Measurements from ENCODE around the gene TMEM88. TPM values are rescaled to one million over a fixed set of nuclear protein-coding genes. Genes with fewer than 3 reads are reported as not detected.

Gene TMEM88
- total and polyA plus RNA-seq, 2 of the 4 experiments (the other 2 are of a cell fraction), result 2.1 TPM; not detected in 1

DNA sequence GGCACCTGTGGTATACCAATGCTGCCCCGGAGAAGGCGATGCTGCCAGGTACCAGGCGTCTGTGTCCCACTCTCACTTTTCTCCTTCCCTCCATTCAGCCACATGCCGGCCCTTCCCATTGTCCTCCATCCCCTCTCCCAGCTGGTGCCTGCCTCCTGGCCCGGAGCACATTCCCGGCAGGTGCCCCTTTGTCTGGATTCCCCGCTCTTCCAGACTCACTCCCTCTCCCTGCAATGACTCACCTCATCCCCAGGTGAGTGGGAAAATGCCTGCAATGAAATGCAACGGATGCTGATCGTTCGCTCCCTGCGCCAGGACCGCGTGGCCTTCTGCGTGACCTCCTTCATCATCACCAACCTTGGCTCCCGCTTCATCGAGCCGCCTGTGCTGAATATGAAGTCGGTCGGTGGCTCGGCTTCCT, 31.3 kb upstream of the TMEM88 start:
- H3K4me1 ChIP-seq (ENCODE audit: control insufficient read depth, insufficient read depth, low read length), result no peaks in the 10 kb centered on the region; the same call in 1 of the 2 replicates
- H3K9me1 ChIP-seq (ENCODE audit: insufficient read depth, low read length), result no peaks in the 10 kb centered on the region
- no TSS peak for BruUV-seq (replicated peaks)
- H2AK5ac ChIP-seq (ENCODE audit: low read depth, low read length), result no peak overlapping the region; the same call in 1 of the 2 replicates
- H3K56ac ChIP-seq (ENCODE audit: extremely low read depth, insufficient read depth, low read length), result no peak overlapping the region
- H3K9ac ChIP-seq (ENCODE audit: low read depth, low read length), result no peak overlapping the region
- H3K27ac ChIP-seq (ENCODE audit: insufficient read depth, low read length), result no peak overlapping the region
- H4K8ac ChIP-seq (ENCODE audit: low read depth in 2 of 2, low read length in 2 of 2), result no peak overlapping the region
- WGBS, 2 experiments (ENCODE audit: extremely low coverage in 2 of 2, insufficient read length in 1 of 2), result 86% methylated on average over 15 of the region's 20 CpGs; no CpG with 5 or more reads in 1 of the 2 experiments
- H3K23ac ChIP-seq (ENCODE audit: low read depth, low read length), result no peak overlapping the region
- DNase-seq (no peak), ATAC-seq (ENCODE audit: low read depth) (no peak)
- intact Hi-C loops (cut with micrococcal nuclease) (loop anchor here (5.0 kb wide), 2 partner anchors 74 to 169 kb away; no protein-coding TSS in a partner anchor), in situ Hi-C loops (cut with MboI; ENCODE audit: low sequenced_read_pairs) (loop anchor here (5.0 kb wide), 1 partner anchor 81 kb away; no protein-coding TSS in a partner anchor), dilution Hi-C loops (cut with HindIII; ENCODE audit: low sequenced_read_pairs, unreplicated experiment) (no loop called here)
- no peak overlapping the region for H4K91ac ChIP-seq (ENCODE audit: insufficient read depth, low read depth, low read length)
- ChIA-PET CTCF (interaction anchor here (0.7 kb wide), 1 partner anchor 13 kb away, joined by 4 read pairs; no protein-coding TSS in a partner anchor), POLR2A (ENCODE audit: unreplicated experiment) (no interaction called here)
- H2BK20ac ChIP-seq (ENCODE audit: low read depth, low read length), result no peak overlapping the region
- H3K27me3 ChIP-seq (ENCODE audit: control insufficient read depth, insufficient read depth, low read length), result peaks cover 26% of the 10 kb centered on the region
- no peaks in the 10 kb centered on the region for H3K9me3 ChIP-seq (ENCODE audit: control insufficient read depth, insufficient read depth, low read length)
- H3K14ac ChIP-seq (replicated peaks; ENCODE audit: low read depth, low read length), result no peak overlapping the region
- H3K36me3 ChIP-seq (ENCODE audit: control insufficient read depth, insufficient read depth, low read length), result no peaks in the 10 kb centered on the region
- H2BK15ac ChIP-seq (ENCODE audit: low read depth, low read length), result no peak overlapping the region
- H2BK120ac ChIP-seq (ENCODE audit: low read depth, low read length), result no peak overlapping the region
- H4K20me1 ChIP-seq (ENCODE audit: insufficient read depth, low read length), result no peaks in the 10 kb centered on the region; the same call in 1 of the 2 replicates
- H2AFZ ChIP-seq (replicated peaks; ENCODE audit: low read length, poor library complexity), result peak overlapping the region; percentile 23
- H3K4ac ChIP-seq (ENCODE audit: low read depth, low read length), result no peak overlapping the region
- H3K79me1 ChIP-seq (ENCODE audit: low read depth in 1 of 2, low read length in 2 of 2), result no peaks in the 10 kb centered on the region
- no peak overlapping the region for H3K18ac ChIP-seq (ENCODE audit: low read depth, low read length)
- H2BK5ac ChIP-seq (ENCODE audit: low read depth, low read length, poor library complexity, severe bottlenecking), result no peak overlapping the region
- TF ChIP-seq RFX5 (IDR thresholded peaks at IDR 0.05; ENCODE audit: low read depth, low read length) (no peak), CHD1 (IDR thresholded peaks at IDR 0.05; ENCODE audit: low read depth, low read length) (no peak), POLR2A (IDR thresholded peaks at IDR 0.05; ENCODE audit: low read depth, low read length) (no peak), MAFK (IDR thresholded peaks at IDR 0.05; ENCODE audit: low read depth, low read length) (no peak), BHLHE40 (IDR thresholded peaks at IDR 0.05; ENCODE audit: low read depth, low read length) (no peak), RCOR1 (IDR thresholded peaks at IDR 0.05; ENCODE audit: insufficient replicate concordance, low read length) (no peak), RAD21 (IDR thresholded peaks at IDR 0.05; ENCODE audit: low read length) (no peak), MAZ (IDR thresholded peaks at IDR 0.05; ENCODE audit: borderline replicate concordance, low read depth, low read length) (no peak), USF2 (IDR thresholded peaks at IDR 0.05; ENCODE audit: low read depth, low read length) (no peak), SMC3 (IDR thresholded peaks at IDR 0.05; ENCODE audit: low read depth, low read length) (no peak), MXI1 (IDR thresholded peaks at IDR 0.05; ENCODE audit: borderline replicate concordance, low read depth, low read length) (no peak)
- TF ChIP-seq, protein P1, sequence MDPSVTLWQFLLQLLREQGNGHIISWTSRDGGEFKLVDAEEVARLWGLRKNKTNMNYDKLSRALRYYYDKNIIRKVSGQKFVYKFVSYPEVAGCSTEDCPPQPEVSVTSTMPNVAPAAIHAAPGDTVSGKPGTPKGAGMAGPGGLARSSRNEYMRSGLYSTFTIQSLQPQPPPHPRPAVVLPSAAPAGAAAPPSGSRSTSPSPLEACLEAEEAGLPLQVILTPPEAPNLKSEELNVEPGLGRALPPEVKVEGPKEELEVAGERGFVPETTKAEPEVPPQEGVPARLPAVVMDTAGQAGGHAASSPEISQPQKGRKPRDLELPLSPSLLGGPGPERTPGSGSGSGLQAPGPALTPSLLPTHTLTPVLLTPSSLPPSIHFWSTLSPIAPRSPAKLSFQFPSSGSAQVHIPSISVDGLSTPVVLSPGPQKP (IDR thresholded peaks at IDR 0.05; ENCODE audit: borderline replicate concordance, low read depth, low read length), result no peak
- TF ChIP-seq, protein P2, sequence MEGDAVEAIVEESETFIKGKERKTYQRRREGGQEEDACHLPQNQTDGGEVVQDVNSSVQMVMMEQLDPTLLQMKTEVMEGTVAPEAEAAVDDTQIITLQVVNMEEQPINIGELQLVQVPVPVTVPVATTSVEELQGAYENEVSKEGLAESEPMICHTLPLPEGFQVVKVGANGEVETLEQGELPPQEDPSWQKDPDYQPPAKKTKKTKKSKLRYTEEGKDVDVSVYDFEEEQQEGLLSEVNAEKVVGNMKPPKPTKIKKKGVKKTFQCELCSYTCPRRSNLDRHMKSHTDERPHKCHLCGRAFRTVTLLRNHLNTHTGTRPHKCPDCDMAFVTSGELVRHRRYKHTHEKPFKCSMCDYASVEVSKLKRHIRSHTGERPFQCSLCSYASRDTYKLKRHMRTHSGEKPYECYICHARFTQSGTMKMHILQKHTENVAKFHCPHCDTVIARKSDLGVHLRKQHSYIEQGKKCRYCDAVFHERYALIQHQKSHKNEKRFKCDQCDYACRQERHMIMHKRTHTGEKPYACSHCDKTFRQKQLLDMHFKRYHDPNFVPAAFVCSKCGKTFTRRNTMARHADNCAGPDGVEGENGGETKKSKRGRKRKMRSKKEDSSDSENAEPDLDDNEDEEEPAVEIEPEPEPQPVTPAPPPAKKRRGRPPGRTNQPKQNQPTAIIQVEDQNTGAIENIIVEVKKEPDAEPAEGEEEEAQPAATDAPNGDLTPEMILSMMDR (conservative IDR thresholded peaks at IDR 0.05; ENCODE audit: low read depth, low read length), result no peak
- no peak overlapping the region for H3K4me2 ChIP-seq (ENCODE audit: low read depth, low read length)
- no peak overlapping the region for H4K5ac ChIP-seq (ENCODE audit: low read depth, low read length)
- H2AK9ac ChIP-seq (replicated peaks; ENCODE audit: low read depth, low read length, poor library complexity), result no peak overlapping the region
- H3K4me3 ChIP-seq (ENCODE audit: insufficient read depth, low read depth, low read length), result no peak overlapping the region

Measured in IMR-90 (cell line).